Right kidney (tissue), 1 donor: ENCODE measurements around the gene SLC12A7.
"Not testable (repeated sequence)": the region's sequence is repeated elsewhere in the genome, so short reads cannot be mapped to it uniquely, and the experiment has no call there.

Source experiments
- DNase-seq: peaks from one replicate; pipeline ENCODE4 v3.0.0-alpha.2; 2016

SLC12A7 gene

GRCh38 chr5:1097988-1098385 is 13.9 kb downstream of the SLC12A7 start:
- not testable (repeated sequence) for DNase-seq

GRCh38 chr5:1097381-1097987 is 14.4 kb downstream of the SLC12A7 start:
- no peak for DNase-seq

GRCh38 chr5:1096838-1097237 is 15.0 kb downstream of the SLC12A7 start:
- no peak for DNase-seq

GRCh38 chr5:1095990-1096363 is 15.9 kb downstream of the SLC12A7 start:
- DNase-seq, result no peak

- no peak for DNase-seq
These were observed 16.4 kb downstream of the SLC12A7 start for GRCh38 chr5:1095302-1095989.

- DNase-seq, result no peak
These were observed 17.1 kb downstream of the SLC12A7 start for GRCh38 chr5:1094670-1095190.

- no peak for DNase-seq
These were observed 18.5 kb downstream of the SLC12A7 start for GRCh38 chr5:1093361-1093760.

- no peak for DNase-seq
These were observed 19.7 kb downstream of the SLC12A7 start for GRCh38 chr5:1092122-1092521.

- DNase-seq, result no peak
These were observed 20.2 kb downstream of the SLC12A7 start for GRCh38 chr5:1091632-1092031.

- no peak for DNase-seq
These were observed 21.3 kb downstream of the SLC12A7 start for GRCh38 chr5:1090538-1090937.

GRCh38 chr5:1089621-1090040 is 22.2 kb downstream of the SLC12A7 start:
- DNase-seq, result no peak

GRCh38 chr5:1089146-1089545 is 22.7 kb downstream of the SLC12A7 start:
- DNase-seq, result no peak

- no peak for DNase-seq
These were observed 23.1 kb downstream of the SLC12A7 start for GRCh38 chr5:1088726-1089125.

- DNase-seq, result no peak
These were observed 23.8 kb downstream of the SLC12A7 start for GRCh38 chr5:1088031-1088430.

GRCh38 chr5:1087428-1087827 is 24.4 kb downstream of the SLC12A7 start:
- no peak for DNase-seq

- DNase-seq, result no peak
These were observed 25.0 kb downstream of the SLC12A7 start for GRCh38 chr5:1086871-1087270.

GRCh38 chr5:1086137-1086536 is 25.7 kb downstream of the SLC12A7 start:
- no peak for DNase-seq

- no peak for DNase-seq
These were observed 26.5 kb downstream of the SLC12A7 start for GRCh38 chr5:1085391-1085790.

- DNase-seq, result no peak
These were observed 27.8 kb downstream of the SLC12A7 start for GRCh38 chr5:1083823-1084605.

- DNase-seq, result not testable (repeated sequence)
These were observed 28.8 kb downstream of the SLC12A7 start for GRCh38 chr5:1083026-1083425.

GRCh38 chr5:1081519-1081918 is 30.3 kb downstream of the SLC12A7 start:
- no peak for DNase-seq

GRCh38 chr5:1080432-1080831 is 31.4 kb downstream of the SLC12A7 start:
- peak; percentile 41 for DNase-seq

- DNase-seq, result no peak
These were observed 31.9 kb downstream of the SLC12A7 start for GRCh38 chr5:1079961-1080360.
